ENCODE measurements around the gene CHST12. TPM values are rescaled to one million over a fixed set of nuclear protein-coding genes. Genes with fewer than 3 reads are reported as not detected.

Gene CHST12
- total and polyA plus RNA-seq, 2 donors (not counting 1 experiment from before 2014, with no cell fraction given): 25.4 to 27.1 TPM

- H3K9me3 ChIP-seq (ENCODE audit: control extremely low read depth in 1 of 3, control insufficient read depth in 2 of 3, insufficient read depth in 1 of 3, low read length in 2 of 3): peaks cover 0 to 13% (median 1%) of the 10 kb centered on the region in 3 donors
- H3K79me2 ChIP-seq (ENCODE audit: control insufficient read depth, insufficient read depth, low read length): peaks cover 15% of the 10 kb centered on the region
- no peaks in the 10 kb centered on the region for H3K9me3 Mint-ChIP-seq (ENCODE audit: insufficient read depth)
- H3K4me1 ChIP-seq (ENCODE audit: control insufficient read depth in 2 of 2, insufficient read depth in 2 of 2, low read length in 2 of 2): no peaks in the 10 kb centered on the region
- H3K4me3 ChIP-seq (ENCODE audit: control extremely low read depth in 1 of 5, extremely low read depth in 1 of 5, insufficient read depth in 1 of 5, low read depth in 2 of 5, low read length in 4 of 5): no peak overlapping the region
- no peak overlapping the region for H2AFZ ChIP-seq (ENCODE audit: insufficient read depth, low read depth, low read length, poor library complexity, severe bottlenecking)
- intact Hi-C loops (cut with micrococcal nuclease): no loop called here
- no peaks in the 10 kb centered on the region for H3K4me1 Mint-ChIP-seq
- ChIA-PET CTCF (no interaction called here), POLR2A (interaction anchor here (0.6 kb wide), 1 partner anchor 16 kb away, joined by 3 read pairs; no protein-coding TSS in a partner anchor)
- no peak overlapping the region for H3K27ac Mint-ChIP-seq
- no peak overlapping the region for H3K27ac ChIP-seq (ENCODE audit: low read length in 2 of 2)
- peaks cover 0 to 31% of the 10 kb centered on the region in 2 experiments for H3K36me3 ChIP-seq (replicated peaks in 1 of 2; ENCODE audit: control extremely low read depth in 1 of 2, control insufficient read depth in 1 of 2, extremely low read depth in 1 of 2, insufficient read depth in 2 of 2, low read length in 1 of 2)
- H3K27me3 ChIP-seq (replicated peaks in 1 of 4; ENCODE audit: control extremely low read depth in 1 of 4, control insufficient read depth in 3 of 4, insufficient read depth in 4 of 4, low read length in 3 of 4): no peaks in the 10 kb centered on the region
- WGBS (ENCODE audit: insufficient coverage): 99% methylated on average over 20 of the region's 25 CpGs
- TF ChIP-seq EZH2 (IDR thresholded peaks at IDR 0.05; ENCODE audit: borderline replicate concordance, insufficient read depth, low read depth, low read length, poor library complexity, severe bottlenecking) (no peak), CTCF (IDR thresholded peaks at IDR 0.05) (no peak)
- no peak overlapping the region for H3K4me2 ChIP-seq (replicated peaks; ENCODE audit: low read depth, low read length, poor library complexity, severe bottlenecking)
- ATAC-seq (ENCODE audit: low read depth) (no peak), DNase-seq (no peak)
- H3K4me3 Mint-ChIP-seq: no peak overlapping the region
- no peak overlapping the region for H3K9ac ChIP-seq (ENCODE audit: low read length)
- no peaks in the 10 kb centered on the region for H4K20me1 ChIP-seq (ENCODE audit: control insufficient read depth, insufficient read depth, low read length, poor library complexity, severe bottlenecking)
- no peaks in the 10 kb centered on the region for H3K27me3 Mint-ChIP-seq
Observed at GRCh38 chr7:2436341-2437104, 33.1 kb downstream of the CHST12 start.

- CTCF ChIA-PET: no interaction called here
- Mint-ChIP-seq H3K4me3 (no peak overlapping the region), H3K4me1 (peaks cover 4% of the 10 kb centered on the region), H3K27me3 (no peaks in the 10 kb centered on the region), H3K27ac (no peak overlapping the region), H3K9me3 (ENCODE audit: insufficient read depth) (no peaks in the 10 kb centered on the region)
- no peaks in the 10 kb centered on the region for H3K4me1 ChIP-seq (ENCODE audit: control insufficient read depth in 2 of 2, insufficient read depth in 2 of 2, low read length in 2 of 2)
- POLR2A ChIA-PET: no interaction called here
- H3K4me2 ChIP-seq (replicated peaks; ENCODE audit: low read depth, low read length, poor library complexity, severe bottlenecking): no peak overlapping the region
- H3K4me3 ChIP-seq (ENCODE audit: control extremely low read depth in 1 of 5, extremely low read depth in 1 of 5, insufficient read depth in 1 of 5, low read depth in 2 of 5, low read length in 4 of 5): no peak overlapping the region
- H3K9ac ChIP-seq (ENCODE audit: low read length): no peak overlapping the region
- H4K20me1 ChIP-seq (ENCODE audit: control insufficient read depth, insufficient read depth, low read length, poor library complexity, severe bottlenecking): no peaks in the 10 kb centered on the region
- H2AFZ ChIP-seq (ENCODE audit: insufficient read depth, low read depth, low read length, poor library complexity, severe bottlenecking): no peak overlapping the region
- peaks cover 0 to 11% (median 0%) of the 10 kb centered on the region in 3 donors for H3K9me3 ChIP-seq (ENCODE audit: control extremely low read depth in 1 of 3, control insufficient read depth in 2 of 3, insufficient read depth in 1 of 3, low read length in 2 of 3)
- H3K27ac ChIP-seq (ENCODE audit: low read length in 2 of 2): no peak overlapping the region
- WGBS (ENCODE audit: insufficient coverage): no CpG with 5 or more reads among the region's 9 CpGs
- DNase-seq (no peak), ATAC-seq (ENCODE audit: low read depth) (no peak)
- intact Hi-C loops (cut with micrococcal nuclease): no loop called here
- H3K27me3 ChIP-seq (replicated peaks in 1 of 4; ENCODE audit: control extremely low read depth in 1 of 4, control insufficient read depth in 3 of 4, insufficient read depth in 4 of 4, low read length in 3 of 4): no peaks in the 10 kb centered on the region
- H3K79me2 ChIP-seq (ENCODE audit: control insufficient read depth, insufficient read depth, low read length): peaks cover 9% of the 10 kb centered on the region
- no peak for TF ChIP-seq CTCF (IDR thresholded peaks at IDR 0.05)
- TF ChIP-seq EZH2 (IDR thresholded peaks at IDR 0.05; ENCODE audit: borderline replicate concordance, insufficient read depth, low read depth, low read length, poor library complexity, severe bottlenecking): no peak
- H3K36me3 ChIP-seq (replicated peaks in 1 of 2; ENCODE audit: control extremely low read depth in 1 of 2, control insufficient read depth in 1 of 2, extremely low read depth in 1 of 2, insufficient read depth in 2 of 2, low read length in 1 of 2): peaks cover 0 to 31% of the 10 kb centered on the region in 2 experiments
Observed at GRCh38 chr7:2437136-2437535, 33.7 kb downstream of the CHST12 start.
